Fibroblast of villous mesenchyme (primary cell): ENCODE data around the gene KCNH2. TPM values are rescaled to one million over a fixed set of nuclear protein-coding genes. Genes with fewer than 3 reads are reported as not detected.

Experiments used
- DNase-seq: peaks from one replicate; pipeline ENCODE4 v3.0.0-alpha.2; 2010; ENCODE audit warnings: low read depth
- H3K4me3 ChIP-seq: 2 replicates; pipeline ENCODE4 v1.5.1; 2011; ENCODE audit warnings: low read depth, mild to moderate bottlenecking, low read length
- total RNA-seq: library from RNA; depleted of rRNA; stranded (reverse); fragments of >200 nt; gene quantifications from 2 replicates; pipeline ENCODE4 v1.2.3, GENCODE V29; 2012
- TF ChIP-seq, protein P1 (sequence below): IDR thresholded peaks from 2 replicates; pipeline ENCODE4 v1.5.1; 2012; ENCODE audit warnings: low read depth, mild to moderate bottlenecking, low read length; ENCODE audit not compliant: insufficient read depth

KCNH2 gene
- total RNA-seq, 1 donor, result 2.6 TPM

DNA sequence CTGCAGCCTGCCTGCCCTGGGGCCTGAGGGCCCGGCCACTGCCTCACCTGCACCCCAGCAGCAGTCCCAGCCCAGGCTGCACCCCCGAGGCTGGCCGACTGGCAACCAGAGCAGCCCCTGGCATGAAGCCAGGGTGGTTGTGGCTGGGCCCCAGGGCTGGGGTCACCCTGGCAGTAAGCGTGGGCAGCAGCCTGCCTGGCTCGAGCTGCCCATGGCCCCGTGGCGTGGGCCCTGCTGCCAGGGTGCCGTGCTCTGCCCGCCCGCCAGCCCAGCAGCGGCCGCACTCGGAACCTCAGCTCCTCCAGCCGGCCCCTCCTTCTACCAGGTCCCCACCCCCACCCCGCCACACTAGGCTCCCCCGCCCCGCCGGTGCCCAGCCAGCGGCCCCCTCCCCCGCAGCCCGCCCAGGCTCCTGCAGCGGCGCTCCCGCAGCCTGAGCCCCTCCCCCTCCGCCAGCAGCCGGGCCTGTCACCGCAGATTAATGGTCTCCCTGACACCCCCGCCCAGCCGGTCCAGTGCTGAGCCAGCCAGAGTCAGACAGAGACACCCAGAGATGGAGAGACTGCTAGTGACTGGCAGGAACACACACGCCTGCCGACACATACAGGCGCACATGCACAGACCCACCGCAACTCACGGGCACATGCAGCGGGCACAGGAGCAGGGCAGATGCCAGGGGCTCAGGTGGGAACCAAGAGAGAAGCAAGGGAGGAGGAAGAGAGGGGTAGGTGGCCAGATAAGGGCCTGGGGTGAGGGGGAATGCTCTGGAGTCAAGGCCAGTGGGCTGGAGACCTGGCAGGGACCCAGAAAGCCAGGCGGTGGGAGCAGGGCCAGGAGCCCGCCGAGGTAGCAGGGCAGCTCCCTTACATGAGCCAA, 22.4 kb downstream of the KCNH2 start:
- peak overlapping the region; percentile 6 for H3K4me3 ChIP-seq
- DNase-seq, result peak; percentile 30
- TF ChIP-seq, protein P1, sequence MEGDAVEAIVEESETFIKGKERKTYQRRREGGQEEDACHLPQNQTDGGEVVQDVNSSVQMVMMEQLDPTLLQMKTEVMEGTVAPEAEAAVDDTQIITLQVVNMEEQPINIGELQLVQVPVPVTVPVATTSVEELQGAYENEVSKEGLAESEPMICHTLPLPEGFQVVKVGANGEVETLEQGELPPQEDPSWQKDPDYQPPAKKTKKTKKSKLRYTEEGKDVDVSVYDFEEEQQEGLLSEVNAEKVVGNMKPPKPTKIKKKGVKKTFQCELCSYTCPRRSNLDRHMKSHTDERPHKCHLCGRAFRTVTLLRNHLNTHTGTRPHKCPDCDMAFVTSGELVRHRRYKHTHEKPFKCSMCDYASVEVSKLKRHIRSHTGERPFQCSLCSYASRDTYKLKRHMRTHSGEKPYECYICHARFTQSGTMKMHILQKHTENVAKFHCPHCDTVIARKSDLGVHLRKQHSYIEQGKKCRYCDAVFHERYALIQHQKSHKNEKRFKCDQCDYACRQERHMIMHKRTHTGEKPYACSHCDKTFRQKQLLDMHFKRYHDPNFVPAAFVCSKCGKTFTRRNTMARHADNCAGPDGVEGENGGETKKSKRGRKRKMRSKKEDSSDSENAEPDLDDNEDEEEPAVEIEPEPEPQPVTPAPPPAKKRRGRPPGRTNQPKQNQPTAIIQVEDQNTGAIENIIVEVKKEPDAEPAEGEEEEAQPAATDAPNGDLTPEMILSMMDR, result no peak

DNA sequence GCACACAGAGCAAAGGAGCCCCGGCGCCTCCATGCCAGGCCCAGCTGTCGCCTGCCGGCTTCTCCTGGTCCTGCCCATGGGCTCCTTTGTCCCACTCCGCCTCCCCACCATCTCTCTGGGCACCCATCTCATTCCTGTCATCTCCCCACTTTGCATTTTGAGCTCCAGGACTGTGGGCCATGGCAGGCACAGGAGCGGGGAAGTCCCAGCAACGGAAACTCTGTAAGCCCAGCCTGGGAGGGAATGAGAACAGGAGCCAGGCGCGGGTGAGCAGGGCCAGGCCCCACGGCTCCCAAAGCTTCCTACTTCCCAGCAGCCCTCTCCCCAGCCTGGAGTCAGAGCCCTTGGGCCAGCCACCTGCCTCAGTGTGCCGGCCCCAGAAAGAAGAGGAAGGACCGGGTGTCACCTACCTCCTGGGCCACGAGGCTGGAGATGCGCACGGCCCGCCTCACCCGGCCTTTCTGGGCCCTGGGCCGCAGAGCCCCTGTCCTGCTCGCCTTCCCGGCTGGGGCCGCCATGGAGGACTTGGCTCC, 23.1 kb downstream of the KCNH2 start:
- no peak for DNase-seq
- TF ChIP-seq, protein P1, result no peak
- peak overlapping the region; percentile 6 for H3K4me3 ChIP-seq

DNA sequence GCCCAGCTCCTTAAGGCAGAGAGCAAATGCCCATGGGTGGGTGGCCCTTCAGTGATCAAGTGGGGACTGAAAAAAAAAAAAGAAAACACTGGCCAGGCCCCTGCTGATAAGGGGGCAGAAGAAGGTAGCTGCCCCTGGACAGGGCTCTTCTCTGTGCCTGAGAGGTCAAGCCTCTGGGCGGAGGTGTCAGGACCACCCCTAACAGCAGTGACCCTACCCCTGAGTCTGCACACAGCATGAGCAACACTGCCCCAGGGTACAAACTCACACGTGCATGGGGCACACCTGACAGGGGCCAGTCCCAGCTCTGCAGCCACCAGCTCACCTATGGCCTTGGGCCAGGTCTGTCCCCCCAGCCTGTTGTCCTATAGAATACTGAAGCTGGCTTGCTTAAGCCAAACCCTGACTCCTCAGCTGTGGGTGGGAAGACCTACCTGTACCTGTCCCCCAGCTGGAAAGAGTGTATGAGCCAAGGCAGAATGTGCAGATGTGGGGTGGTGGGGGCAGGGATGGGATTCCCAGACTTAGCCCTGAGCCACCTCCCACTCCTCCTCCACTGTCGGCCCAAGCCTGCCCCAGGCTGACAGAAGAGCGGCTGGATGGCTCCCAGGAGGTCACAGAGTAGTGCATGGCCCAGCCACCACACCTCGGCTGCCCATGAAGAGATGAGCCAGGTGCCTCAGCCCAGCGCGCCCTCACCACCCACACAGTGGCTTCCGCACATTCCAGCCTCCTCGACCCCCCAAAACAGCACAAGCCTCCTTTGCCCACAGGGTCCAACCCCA, 23.7 kb downstream of the KCNH2 start:
- TF ChIP-seq, protein P1, result no peak
- no peak overlapping the region for H3K4me3 ChIP-seq
- DNase-seq, result no peak

DNA sequence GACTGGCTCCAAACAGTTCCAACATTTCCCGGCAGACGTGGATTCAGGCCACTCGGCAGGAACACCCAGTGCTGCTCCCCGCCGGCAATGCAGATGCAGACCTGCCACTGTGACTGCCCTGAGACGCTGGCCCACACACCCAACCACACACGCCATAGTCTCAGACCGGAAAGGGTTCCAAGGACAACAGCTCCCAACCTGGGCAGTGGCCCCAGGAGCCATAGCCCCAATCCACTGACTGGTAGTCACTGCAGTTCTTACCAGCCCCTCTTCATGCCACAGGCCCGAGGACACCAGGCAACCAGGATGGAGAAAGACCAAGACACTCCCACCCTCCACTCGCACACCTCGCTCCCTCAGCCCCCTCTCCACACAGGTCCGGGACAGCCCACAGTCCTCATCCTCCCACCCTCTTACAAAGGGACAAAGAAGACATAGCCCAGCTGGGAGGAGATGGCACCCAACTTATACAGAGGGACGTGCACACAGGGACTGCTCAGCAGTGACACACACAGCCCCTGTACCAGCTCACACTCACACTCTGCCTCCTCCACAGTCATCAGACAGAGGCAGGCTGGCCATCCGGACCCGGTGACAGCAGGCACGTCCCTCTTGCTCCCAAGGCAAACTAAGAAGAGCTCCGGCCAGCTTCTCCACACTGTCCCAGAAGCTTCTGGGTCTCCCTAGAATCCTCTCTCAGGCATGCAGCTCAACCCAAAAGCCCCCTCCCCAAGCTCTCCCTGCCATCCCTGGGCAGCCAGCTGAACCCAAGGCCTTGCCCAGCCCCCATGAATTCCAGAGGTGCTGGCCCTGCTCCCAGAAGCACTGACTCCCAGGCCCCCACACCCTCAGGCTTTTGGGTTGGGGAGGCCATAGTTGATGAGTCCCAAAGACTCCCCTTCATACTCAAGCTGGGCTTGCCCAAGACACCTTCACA, 24.8 kb downstream of the KCNH2 start:
- DNase-seq, result no peak
- H3K4me3 ChIP-seq, result no peak overlapping the region
- TF ChIP-seq, protein P1, result no peak

DNA sequence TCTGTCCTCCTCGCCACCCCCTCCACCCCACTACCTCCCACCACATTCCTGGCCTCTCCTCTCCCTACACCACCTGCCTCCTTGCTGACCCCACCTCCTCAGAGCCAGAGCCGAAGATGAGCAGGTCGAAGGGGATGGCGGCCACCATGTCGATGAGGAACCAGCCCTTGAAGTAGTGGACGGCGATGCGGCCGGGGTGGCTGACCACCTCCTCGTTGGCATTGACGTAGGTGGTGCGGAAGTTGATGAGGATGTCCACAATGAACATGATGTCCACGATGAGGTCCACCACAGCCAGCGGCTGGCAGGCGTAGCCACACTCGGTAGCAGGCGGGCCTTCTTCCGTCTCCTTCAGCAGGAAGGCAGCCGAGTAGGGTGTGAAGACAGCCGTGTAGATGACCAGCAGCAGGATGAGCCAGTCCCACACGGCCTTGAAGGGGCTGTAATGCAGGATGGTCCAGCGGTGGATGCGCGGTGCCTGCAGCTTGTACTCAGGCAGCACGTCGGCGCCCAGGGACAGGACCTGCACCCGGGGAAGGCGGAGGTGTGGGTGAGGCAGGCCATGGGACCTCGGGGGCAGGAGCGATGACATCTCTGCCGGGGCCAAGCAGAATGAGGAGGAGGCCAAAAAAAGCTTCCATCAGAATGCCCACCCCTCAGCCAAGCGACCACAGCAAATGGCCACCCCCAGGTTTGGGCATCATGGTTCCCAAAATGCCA, 25.6 kb downstream of the KCNH2 start:
- no peak for DNase-seq
- TF ChIP-seq, protein P1, result no peak

DNA sequence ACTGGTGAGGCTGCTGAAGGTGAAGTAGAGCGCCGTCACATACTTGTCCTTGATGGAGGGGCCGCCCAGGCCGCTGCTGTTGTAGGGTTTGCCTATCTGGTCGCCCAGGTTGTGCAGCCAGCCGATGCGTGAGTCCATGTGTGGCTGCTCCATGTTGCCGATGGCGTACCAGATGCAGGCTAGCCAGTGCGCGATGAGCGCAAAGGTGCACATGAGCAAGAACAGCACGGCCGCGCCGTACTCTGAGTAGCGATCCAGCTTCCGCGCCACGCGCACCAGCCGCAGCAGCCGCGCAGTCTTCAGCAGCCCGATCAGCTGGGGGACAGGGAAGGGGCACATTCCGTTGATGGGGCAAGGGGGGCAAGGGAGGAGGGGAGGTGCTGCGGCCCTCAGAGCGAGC, 26.6 kb downstream of the KCNH2 start:
- no peak overlapping the region for H3K4me3 ChIP-seq
- DNase-seq, result no peak
- TF ChIP-seq, protein P1, result no peak

More for the DNA sequence above, 25.6 kb downstream of the KCNH2 start:
- no peak overlapping the region for H3K4me3 ChIP-seq
